ENCODE measurements around the gene SAMD9L.

Gene SAMD9L

DNA sequence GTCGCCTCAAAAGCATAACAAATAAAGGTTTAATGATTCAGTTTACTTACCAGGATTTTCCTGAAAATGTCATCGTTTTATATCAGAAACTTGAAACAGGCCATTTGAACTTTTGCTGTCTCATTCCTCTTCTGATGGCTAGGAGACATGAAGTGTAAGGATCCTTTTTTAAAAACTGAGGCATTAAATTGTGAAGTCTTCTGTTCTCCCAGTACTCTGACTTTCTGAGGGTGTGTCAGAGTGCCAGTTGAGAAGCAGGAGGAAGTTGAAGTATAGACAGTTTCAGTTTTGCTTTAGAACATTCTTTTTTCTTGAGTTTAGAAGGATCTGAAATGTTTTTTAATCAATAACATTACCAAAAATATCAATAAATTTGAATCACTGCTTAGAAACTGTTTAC, at the start of gene SAMD9L:
Gene SAMD9L (minus strand): TSS at position 242 of the 400 bp plus-strand sequence. CDS start 12,414 bp downstream, outside the sequence.
- DNase-seq = no peak

DNA sequence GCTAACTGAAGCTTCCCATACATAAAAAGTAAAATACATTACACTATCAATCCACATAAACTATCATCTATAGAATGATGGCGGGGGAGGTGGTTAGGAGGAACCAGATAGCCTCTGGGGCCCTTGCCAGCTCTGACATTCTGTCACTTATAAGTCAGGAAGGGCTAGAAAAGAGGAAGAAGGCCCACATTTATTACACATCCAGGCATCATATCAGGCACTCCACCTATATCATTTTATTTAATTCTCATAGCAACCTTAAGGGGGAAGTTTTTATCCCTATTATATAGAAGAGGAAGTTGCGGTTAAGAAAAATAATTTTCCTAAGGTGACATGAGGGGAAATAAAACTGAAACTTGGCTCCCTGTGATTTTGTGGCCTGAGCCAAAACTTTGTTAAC, 48.2 kb upstream of the SAMD9L start:
- no peak for DNase-seq

DNA sequence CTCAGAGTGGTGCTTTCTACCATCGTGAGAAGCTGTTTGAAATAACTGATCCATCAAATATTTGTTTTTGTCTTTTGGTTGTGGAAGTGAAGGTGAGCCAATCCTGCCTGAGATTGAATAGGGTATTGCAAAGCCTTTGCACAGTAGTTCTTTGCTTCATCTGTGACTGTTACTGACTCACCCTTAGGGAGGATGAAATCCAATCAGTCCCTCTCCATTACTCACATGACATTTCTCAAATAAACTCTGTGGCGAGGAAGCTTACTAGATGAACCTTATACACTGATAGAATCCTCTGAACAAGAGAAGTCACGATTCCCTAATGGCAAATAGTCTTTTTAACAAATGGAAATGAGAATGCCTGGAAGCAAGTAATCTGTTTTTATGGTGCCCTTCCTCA, 46.2 kb upstream of the SAMD9L start:
- no peak for DNase-seq

DNA sequence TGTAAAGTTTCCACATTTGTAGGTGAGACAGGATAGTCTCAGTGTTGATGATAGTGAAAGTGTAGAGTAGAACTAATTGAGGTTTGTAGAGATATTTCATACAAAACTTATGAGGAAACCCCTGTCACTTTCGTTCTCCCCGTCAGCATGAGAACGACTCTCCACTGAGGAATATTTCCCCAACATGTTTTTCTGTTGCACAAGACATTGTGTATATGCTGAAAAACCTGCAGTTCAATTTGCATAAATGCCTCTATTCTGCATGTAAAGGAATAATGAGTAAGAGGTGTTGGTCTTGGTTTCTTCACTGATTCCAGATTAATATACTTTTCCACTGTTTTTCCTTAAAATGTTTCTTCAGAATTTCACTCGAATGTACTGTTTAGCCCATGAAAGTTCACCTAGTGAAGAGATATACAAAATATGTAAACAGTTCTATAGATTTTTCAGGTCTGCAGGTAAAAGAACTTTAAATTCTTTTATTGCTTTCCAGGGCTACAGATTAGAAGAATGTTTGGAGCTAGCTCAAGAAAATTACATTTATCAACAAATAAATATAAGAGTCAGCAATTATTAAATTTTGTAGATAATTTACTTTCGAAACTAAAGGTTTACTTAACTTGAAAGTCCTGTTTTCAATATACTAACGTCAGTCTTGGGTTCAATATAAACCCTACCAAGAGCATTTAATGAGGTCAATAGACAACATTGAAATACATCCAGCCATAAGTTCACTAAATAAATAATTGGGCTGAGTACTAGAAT, 40.9 kb upstream of the SAMD9L start:
- DNase-seq = no peak

DNA sequence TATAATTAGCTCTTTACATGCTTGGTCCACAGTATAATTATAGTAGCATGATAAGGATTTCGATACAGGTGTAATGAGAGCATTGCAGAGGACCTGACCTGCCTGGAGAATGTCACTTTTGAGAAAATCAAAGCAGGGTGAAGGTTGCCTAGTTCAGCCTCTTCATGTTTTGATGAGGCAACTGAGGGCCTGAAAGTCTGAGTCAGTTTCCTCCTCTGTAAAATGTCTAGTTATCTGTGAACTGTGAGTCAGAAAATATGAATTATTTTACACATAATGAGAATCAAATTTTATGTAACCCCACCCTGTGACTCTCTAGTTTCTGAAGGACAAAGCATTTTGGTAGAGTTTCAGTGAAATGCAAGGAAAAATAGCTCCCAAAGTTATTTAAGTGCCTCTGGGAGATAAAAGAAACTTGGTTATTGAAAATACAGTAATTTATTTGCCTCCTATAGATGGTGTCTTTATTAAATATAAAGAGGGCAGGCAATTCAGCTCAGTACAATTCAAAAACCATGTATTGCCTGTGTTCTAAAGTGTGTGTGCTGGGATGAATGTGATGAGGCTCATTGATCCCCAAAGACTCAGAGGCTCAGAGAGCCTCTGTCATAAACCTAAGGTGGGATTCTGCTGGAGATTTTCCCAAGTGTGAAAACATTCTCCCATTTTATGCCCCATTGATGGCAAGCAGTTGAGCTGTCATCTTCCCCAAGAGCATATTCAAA, 37.3 kb upstream of the SAMD9L start:
- no peak for DNase-seq

DNA sequence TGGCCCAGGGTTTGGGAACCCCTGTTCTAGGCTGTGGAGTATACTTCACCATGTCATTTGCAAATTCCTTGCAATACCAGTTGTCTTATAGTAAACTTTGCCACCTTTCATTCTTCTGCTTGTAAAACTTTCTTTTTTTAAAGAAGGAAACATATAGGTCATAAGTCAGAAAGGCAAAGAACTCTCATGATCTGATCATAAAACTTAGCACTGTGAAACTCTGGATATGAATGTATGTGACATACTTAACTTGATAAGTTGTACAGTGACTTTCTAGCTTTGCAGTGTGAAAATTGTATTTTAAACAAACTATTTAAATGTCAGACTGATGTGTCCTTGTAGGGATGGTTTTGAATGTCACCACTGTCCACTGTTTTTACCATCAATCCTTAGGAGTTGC, 31.0 kb upstream of the SAMD9L start:
- DNase-seq = no peak

DNA sequence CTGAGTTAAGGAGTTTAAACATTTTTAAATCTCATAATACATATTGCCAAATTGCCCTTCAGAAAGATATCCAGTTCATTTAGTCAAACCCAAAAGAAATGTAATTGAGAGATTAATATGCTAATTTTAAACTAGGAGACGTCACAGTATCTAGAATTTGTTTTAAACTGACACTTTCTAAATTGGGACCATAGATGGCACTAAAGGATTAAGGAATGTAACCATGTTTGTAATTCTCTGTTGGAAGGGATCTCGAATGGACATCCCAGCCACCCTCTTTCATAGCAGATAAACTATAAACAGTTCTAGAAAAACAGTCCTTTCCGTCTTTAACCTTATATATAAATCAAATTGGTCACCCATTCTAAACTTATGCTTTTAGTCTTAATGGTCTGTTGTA, 30.0 kb upstream of the SAMD9L start:
- DNase-seq = no peak

DNA sequence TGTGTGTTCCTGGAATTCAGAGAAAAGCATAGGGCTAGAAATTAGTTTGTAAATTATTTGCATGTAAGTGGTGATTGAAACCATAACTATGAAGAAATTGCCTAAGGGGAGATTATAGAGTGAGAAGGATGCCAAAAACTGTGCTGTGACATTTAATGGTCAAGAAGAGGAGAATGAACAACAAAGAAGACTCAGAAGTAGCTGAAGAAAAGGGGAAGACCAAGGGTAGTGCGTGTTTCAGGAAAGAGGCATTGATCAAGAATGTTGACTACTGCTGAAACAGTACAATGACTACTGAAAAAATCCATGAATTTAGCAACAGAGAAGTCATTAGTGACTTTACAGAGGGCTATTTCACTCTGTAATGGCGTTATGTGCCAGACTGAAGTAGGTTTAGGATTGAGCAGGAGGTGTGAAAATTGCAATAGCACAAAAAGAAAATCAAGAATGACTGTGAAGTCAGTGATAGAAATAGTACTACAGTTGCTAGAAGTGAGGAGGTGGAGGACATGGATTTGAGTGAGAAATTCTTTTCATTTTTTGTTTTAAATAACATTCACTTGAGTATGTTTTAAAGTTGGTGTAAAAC, 28.9 kb upstream of the SAMD9L start:
- no peak for DNase-seq

DNA sequence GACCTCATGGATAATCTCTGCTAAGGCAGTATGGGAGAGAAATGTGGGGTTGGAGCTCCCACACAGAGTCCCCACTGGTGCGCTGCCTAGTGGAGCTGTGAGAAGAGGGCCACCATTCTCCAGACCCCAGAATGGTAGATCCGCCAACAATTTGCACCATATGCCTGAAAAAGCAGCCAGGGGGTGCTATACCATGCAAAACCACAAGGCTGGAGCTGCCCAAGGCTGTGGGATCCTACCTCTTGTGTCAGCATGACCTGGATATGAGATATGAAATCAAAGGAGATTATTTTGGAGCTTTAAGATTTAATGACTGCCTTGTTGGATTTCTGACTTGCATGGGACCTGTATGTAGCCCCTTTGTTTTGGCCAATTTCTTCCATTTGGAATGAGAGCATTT, 27.0 kb upstream of the SAMD9L start:
- no peak for DNase-seq

DNA sequence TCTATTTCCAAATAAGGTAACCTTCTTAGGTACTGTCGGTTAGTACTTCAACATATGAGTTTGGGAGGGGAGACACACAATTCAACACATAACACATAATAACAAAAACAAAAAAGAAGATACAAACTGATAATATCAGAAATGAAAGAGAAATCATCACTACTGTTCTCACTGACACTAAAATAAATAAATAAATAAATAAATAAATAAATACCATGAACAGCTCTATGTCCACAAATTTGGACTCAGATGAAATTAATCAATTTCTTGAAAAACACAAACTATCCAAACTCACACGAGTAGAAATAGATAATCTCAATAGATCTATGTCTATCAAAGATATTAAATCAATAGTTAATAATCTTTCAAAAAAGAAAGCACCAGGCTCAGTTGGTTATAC, 24.5 kb upstream of the SAMD9L start:
- no peak for DNase-seq

DNA sequence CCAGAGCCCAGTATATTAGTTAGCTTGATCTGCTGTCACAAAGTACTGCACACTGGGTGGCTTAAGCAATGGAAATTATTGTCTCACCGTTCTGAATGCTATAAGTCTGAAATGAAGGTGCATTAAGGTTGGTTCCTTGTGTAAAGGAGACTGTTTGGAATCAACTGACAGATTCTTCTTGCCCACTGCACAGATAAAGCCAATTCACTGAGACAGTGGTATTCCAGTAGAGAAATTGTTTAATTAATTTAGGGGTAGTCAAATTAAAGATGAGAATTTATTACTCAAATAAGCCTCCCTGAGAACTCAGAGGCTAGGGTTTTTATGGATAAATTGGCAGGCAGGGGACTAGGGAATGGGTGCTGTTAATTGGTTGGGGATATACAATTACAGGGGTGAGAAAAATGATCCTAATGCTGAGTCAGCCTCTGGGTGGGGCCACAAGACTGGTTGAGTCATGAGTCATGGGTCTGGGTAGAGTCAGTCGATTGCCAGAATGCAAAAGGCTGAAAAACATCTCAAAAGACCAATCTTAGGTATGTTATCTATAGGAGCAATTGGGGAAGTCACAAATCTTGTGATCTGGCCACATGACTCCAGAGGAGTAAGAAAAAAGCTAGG, 23.5 kb upstream of the SAMD9L start:
- no peak for DNase-seq

DNA sequence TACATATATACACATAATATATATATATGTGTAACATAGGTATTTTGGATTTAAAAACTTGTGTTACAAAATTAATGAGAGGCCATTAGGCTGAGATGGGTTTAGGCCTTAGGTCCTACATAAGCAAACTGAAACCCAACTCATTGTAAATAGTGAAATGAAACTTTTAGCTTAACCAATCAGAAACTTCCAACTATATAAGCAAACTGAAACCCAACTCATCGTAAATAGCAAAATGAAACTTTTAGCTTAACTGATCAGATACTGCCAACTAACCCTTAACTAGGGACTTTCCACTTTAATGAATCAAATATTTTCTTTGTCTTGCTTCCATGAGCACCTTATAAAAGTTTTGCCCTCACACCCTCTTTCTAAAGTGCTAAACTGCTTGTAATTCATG, 17.3 kb upstream of the SAMD9L start:
- DNase-seq = no peak

DNA sequence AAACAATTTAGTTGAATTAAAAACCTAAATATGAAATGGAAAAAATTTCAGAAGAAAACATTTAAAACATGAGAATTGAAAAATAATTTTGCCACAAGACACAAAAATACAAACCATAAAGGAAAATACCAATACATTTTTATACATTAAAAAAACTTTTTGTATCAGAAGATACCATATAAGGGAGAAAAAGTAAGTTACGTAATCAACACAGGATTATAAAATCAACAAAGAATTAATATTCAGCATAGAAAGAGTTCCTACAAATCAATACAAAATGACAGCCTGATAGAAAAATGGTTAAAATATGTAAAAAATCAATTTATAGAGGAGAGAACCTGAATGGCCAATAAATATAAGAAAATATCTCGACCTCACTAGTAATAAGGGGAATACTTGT, 16.6 kb upstream of the SAMD9L start:
- DNase-seq = no peak

DNA sequence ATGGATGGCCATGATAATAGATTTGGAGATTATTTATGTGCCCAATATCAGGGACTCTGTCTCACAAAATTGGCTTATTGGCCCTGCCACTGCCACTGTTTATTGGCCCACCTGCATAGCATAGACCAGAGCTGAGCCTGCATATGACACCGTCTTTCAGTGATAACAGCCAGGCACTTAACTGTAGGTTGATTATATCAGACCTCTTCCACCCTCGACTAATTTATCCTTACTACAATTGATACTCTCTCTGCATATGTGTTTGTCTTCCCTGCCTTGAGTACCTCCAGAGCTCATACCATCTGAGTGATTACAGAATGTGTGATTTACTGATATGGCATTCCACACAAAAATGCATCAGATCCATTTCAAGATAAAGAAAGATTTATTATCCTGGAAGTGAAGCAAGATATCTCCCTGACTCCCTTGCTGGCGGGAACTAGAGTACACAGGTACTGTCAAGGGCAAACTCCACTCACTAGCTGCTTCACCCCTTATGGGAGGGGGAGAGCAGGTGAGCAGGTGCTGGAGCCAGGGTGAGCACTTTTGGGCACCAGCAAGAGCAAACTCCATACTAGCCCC, 13.1 kb upstream of the SAMD9L start:
- no peak for DNase-seq

DNA sequence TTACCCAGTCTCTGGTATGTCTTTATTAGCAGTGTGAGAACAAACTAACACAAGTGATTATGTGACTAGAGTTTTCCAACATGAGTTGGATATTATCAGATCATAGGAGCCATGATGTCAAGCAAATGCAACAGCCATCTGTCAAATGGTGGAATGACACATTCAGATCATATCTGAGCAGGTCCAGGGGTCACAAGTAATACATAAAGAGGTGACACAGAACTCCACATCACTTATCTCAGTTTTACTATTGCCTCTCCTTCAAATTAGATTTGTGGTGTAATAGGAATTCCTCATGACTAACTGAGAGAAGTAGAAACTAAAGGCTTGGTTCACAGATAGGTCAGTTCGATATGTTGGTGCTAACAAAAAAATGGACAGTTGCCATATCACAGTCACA, 12.2 kb upstream of the SAMD9L start:
- no peak for DNase-seq

DNA sequence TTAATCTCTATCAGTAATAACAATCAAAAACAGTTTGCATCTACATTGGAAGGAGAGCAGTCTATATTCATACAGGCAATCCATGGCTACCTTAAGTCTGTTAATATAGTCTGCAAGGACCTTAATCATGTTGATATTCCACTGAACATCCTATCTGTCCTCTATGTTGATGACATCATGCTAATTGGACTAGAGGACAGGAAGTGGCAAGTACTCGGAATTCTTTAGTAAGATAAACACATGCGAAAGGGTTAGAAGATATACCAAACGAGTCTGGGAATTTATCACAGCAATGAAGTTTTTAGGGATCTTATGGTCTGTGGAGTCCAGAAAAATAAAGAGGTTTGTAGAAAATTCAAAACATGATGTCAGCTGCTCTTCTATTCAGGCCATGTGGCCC, 11.3 kb upstream of the SAMD9L start:
- DNase-seq = no peak

DNA sequence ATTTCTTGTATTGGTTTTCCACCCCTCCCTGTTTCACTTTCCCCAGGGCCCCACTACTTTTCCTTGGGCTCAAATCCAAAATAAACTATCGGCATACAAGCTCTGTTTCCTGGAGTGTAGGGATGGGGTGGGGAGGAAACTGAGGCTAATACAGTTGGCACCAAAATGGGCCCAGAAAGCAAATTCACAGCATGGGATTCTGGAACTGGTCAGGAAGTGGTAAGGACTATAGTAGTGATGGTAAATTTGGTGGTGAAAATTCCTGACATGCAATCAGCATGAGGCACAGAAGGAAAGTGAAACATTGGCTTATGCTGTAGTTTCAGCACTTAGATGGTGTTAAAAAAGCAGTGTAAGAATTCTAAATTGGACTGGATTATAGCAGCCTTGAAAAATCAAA, 8.7 kb upstream of the SAMD9L start:
- no peak for DNase-seq

DNA sequence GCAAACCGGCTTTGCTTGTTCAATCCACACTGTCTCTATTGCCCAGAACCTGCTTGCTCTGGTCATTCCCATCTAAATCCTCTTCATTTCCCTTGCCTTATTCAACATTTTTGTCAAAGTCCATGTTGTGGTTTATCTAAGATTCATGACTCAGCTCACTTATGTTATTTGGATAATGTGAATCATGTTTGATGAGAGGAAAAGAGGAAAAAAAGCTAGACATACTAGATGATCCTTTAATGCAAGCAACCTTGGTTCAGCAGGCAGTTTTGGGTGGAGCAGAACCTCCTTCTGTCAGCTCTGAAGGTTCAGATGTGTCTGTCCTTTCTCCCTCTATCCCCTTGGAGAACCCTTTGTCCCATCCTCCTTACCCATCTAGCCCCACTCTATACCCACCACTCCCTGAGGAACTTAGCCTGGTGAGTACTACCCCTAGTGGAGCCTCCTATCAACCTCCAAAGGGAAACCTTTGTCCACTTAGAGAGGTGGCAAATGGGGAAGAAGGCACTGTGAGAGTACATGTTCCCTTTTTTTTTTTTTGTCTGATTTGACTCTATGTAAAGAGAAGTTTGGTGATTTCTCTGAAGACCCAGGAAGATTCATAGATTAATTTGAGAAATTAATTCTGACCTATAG, 2.1 kb upstream of the SAMD9L start:
- DNase-seq = no peak

DNA sequence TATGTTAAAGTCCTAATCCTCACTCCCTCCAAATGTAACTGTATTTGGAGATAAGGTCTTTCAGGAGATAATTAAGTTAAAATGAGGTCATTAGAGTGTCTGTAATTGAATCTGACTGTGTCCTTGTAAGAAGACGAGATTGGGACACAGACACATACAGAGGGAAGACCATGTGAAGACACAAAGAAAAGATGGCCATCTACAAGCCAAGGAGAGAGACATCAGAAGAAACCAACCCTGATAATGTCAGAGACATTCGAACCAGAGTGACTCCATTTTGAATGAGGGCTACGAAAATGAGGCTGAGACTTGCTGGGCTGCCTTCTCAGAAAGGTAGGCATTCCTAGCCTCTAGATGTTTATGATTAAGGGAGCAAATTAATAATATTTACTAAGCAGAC, 542 bp upstream of the SAMD9L start:
- DNase-seq = no peak

DNA sequence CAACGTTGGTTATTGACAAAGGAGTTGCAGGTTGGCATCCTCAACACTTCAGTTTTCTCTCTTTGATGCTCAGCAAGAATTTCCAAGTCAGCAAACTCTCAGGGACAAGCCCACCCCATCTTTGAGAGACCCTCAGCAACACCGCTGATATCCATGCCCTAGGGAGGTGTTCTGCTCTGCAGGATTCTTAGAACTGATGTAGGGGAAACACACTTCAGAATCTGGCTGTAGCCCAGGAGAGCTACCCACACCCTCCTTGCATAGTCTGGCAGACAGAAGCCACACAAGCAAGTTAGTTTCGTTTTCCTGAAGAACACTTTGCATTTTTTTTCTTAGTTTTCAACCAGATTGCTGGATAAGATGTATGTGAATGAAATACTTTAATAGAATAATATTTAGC, 822 bp downstream of the SAMD9L start:
- no peak for DNase-seq

DNA sequence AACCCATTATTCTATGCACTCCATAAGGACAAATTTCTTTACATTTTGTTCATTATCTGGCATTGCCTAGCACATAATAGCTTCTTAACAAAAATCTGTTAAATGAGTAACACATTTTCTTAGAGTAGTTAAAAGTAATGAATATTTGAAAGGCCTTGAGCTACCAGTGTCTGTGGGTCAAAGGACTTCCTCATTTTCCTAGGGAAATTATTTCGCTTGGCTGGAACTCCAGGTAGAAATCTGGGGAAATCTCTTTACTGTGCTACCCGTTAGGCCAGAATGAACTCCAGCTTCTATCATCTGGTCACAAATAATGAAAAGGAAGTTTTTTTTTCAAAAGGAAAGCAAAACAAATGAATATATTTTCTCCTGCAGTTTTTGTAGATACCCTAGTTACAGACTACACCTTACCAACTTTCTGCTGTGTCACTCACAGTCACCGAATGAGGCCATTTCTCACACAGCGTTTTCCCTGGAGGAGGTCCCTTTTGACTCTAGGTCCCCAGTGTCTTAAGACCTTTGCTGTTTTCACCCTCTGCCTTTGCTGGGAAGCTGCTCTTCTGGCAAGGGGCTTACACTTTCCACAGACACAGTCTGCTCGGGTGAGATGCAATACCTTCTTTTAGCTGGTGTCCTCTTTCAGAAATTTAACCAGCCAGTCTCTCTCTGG, 1.6 kb downstream of the SAMD9L start:
- DNase-seq = no peak

DNA sequence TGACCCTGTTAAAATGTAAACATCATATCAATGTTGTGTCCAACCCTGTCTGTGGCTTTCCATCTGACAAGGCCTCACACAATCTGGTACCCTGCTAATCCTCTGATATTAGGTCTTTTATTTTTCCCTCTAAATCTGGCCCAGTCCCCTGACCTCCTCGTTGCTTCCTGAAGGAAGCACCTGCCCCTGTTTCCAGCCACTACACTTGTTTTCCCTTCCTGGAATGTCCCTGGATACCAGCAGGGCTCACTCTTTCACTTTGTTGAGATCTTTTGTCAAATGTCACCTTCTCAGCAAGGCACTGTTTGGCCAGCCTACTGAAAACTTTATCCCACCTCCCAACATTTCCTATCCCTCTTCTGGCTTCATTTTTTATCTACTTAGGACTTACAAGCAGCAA, 2.1 kb downstream of the SAMD9L start:
- peak; percentile 10 for DNase-seq
